Measurements from ENCODE around the gene FBLN1. TPM values are rescaled to one million over a fixed set of nuclear protein-coding genes. Genes with fewer than 3 reads are reported as not detected.

FBLN1 gene
- polyA plus RNA-seq, 1 of the 3 experiments (the other 2 are of a cell fraction): 147 TPM

GRCh38 chr22:45552017-45552411 lies 49.3 kb downstream of the FBLN1 start:
- Histone ChIP-seq H3K4me1 (ENCODE audit: control insufficient read depth in 1 of 2, insufficient read depth in 2 of 2, low read depth in 1 of 2, low read length in 1 of 2) (peaks cover 0 to 18% of the 10 kb centered on the region in 2 experiments; a peak in 1 of 4 replicates), H3K9me2 (no peaks in the 10 kb centered on the region), H3K9ac (no peak overlapping the region), H3K27ac (ENCODE audit: low read depth in 2 of 2, low read length in 1 of 2) (no peak overlapping the region; a peak in 1 of 4 replicates), H3F3A (replicated peaks; ENCODE audit: insufficient read depth) (peaks cover 9% of the 10 kb centered on the region), H2AFZ (ENCODE audit: low read depth) (no peak overlapping the region), H3K27me3 (ENCODE audit: insufficient read depth) (no peaks in the 10 kb centered on the region), H3K9me3 (no peaks in the 10 kb centered on the region), H3K79me2 (ENCODE audit: insufficient read depth) (no peaks in the 10 kb centered on the region), H4K20me1 (ENCODE audit: insufficient read depth) (no peaks in the 10 kb centered on the region), H3K36me3 (replicated peaks in 1 of 2; ENCODE audit: control insufficient read depth in 1 of 2, insufficient read depth in 2 of 2, low read length in 1 of 2) (peaks cover 3 to 36% of the 10 kb centered on the region in 2 experiments), H3K4me2 (no peak overlapping the region), H3K4me3 (ENCODE audit: low read depth in 2 of 2, low read length in 1 of 2) (no peak overlapping the region)
- ChIA-PET CTCF (interaction anchor here (0.9 to 7.6 kb wide), 10 partner anchors 11 to 343 kb away, joined by 3 to 108 read pairs (median 18); partner anchors contain the start of gene FBLN1), POLR2A (no interaction called here)
- WGBS (ENCODE audit: low lambda C conversion rate): 92% methylated on average over 10 of the region's 12 CpGs
- no peak for DNase-seq
- TF ChIP-seq, protein P1, sequence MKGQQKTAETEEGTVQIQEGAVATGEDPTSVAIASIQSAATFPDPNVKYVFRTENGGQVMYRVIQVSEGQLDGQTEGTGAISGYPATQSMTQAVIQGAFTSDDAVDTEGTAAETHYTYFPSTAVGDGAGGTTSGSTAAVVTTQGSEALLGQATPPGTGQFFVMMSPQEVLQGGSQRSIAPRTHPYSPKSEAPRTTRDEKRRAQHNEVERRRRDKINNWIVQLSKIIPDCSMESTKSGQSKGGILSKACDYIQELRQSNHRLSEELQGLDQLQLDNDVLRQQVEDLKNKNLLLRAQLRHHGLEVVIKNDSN (IDR thresholded peaks at IDR 0.05; ENCODE audit: borderline replicate concordance, low read depth): no peak
- TF ChIP-seq EZH2phosphoT487 (IDR thresholded peaks at IDR 0.05; ENCODE audit: borderline replicate concordance, low read depth) (no peak), POLR2AphosphoS5 (IDR thresholded peaks at IDR 0.05; ENCODE audit: low read depth, low read length) (no peak), SIN3A (IDR thresholded peaks at IDR 0.05; ENCODE audit: borderline replicate concordance, low read depth, low read length) (no peak), NFIC (IDR thresholded peaks at IDR 0.05; ENCODE audit: borderline replicate concordance) (no peak), MEF2A (IDR thresholded peaks at IDR 0.05; ENCODE audit: borderline replicate concordance, low read depth) (no peak), TCF12 (IDR thresholded peaks at IDR 0.05) (no peak), TAF1 (IDR thresholded peaks at IDR 0.05; ENCODE audit: borderline replicate concordance, low read depth, low read length) (no peak), EP300 (IDR thresholded peaks at IDR 0.05; ENCODE audit: borderline replicate concordance in 1 of 2, low read depth in 1 of 2, low read length in 1 of 2) (no peak), RFX5 (IDR thresholded peaks at IDR 0.05; ENCODE audit: low read length) (no peak), RXRA (IDR thresholded peaks at IDR 0.05; ENCODE audit: borderline replicate concordance, low read depth) (no peak), YY1 (IDR thresholded peaks at IDR 0.05; ENCODE audit: low read depth) (no peak)
- TF ChIP-seq, protein P2, sequence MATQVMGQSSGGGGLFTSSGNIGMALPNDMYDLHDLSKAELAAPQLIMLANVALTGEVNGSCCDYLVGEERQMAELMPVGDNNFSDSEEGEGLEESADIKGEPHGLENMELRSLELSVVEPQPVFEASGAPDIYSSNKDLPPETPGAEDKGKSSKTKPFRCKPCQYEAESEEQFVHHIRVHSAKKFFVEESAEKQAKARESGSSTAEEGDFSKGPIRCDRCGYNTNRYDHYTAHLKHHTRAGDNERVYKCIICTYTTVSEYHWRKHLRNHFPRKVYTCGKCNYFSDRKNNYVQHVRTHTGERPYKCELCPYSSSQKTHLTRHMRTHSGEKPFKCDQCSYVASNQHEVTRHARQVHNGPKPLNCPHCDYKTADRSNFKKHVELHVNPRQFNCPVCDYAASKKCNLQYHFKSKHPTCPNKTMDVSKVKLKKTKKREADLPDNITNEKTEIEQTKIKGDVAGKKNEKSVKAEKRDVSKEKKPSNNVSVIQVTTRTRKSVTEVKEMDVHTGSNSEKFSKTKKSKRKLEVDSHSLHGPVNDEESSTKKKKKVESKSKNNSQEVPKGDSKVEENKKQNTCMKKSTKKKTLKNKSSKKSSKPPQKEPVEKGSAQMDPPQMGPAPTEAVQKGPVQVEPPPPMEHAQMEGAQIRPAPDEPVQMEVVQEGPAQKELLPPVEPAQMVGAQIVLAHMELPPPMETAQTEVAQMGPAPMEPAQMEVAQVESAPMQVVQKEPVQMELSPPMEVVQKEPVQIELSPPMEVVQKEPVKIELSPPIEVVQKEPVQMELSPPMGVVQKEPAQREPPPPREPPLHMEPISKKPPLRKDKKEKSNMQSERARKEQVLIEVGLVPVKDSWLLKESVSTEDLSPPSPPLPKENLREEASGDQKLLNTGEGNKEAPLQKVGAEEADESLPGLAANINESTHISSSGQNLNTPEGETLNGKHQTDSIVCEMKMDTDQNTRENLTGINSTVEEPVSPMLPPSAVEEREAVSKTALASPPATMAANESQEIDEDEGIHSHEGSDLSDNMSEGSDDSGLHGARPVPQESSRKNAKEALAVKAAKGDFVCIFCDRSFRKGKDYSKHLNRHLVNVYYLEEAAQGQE (IDR thresholded peaks at IDR 0.05; ENCODE audit: low read depth, low read length): no peak
- TF ChIP-seq, protein P3, sequence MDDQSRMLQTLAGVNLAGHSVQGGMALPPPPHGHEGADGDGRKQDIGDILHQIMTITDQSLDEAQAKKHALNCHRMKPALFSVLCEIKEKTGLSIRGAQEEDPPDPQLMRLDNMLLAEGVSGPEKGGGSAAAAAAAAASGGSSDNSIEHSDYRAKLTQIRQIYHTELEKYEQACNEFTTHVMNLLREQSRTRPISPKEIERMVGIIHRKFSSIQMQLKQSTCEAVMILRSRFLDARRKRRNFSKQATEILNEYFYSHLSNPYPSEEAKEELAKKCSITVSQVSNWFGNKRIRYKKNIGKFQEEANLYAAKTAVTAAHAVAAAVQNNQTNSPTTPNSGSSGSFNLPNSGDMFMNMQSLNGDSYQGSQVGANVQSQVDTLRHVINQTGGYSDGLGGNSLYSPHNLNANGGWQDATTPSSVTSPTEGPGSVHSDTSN (IDR thresholded peaks at IDR 0.05): no peak
